ENCODE measurements around the gene SLC35G1.

Gene SLC35G1

DNA sequence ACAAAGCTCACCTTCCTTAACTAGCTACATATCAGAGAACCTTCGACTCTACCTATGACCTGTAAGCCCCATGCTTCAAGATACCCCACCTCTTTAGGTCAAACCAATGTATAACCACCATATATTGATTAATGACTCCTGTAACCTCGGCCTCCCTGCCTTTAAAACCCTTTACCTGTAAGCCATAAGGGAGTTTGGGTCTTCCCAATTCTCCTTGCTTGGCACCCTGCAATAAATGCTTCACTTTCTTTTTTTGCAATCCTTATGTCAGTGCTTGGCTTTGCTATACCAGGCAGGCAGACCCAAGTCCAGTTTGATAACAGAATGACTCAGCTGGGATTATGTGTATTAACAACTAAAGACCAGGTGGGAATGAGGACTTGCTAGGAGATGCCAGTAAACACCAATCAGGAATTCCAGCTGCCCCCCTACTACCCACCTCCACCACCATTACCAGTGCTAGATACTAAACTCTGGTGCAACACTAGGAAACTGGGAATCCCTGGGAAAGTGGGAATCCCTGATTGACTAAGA lies 22.0 kb upstream of the SLC35G1 start:
- Mint-ChIP-seq H3K4me1 (ENCODE audit: low read depth) (peaks cover 6% of the 10 kb centered on the region), H3K36me3 (ENCODE audit: low read depth) (no peaks in the 10 kb centered on the region), H3K9me3 (peaks cover 10% of the 10 kb centered on the region), H3K27me3 (peaks cover 12% of the 10 kb centered on the region), H3K4me3 (no peak overlapping the region), H3K27ac (no peak overlapping the region)
- intact Hi-C loops (cut with micrococcal nuclease): no loop called here

DNA sequence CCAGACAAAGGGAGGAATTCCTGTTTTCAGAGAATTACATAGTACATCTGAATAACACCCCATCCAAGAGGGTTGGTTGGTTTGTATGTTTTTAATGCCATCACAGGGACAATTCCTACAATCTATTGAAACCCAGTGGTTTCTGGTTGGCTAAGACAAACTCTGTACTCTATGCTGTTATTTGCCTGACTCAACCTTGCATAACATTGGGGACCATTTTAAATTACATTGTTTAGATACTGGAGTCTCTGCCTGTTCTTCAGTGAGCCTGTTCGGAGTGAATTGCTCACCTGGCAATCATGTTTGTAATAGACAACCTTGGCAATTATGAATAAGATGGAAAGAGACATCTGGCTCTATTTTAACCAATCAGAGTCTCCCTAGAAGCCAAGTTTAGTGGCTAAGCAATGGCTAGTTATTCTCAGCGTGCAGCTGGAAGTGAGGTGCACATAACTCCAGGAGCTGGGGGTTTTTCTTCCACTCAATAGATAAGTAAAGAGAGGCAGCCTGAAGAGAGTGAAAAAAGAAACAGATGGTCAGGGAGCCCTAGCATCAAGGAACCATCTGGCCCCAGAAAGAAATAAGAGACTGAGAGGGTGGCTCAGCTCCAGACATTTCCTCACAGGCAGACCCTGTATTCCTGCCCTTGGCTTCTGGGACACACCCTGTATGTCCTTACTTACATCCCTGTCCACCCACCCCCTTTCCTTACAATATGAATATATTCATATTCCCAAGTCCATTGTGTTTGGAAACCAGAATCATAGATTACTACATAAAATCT lies 21.2 kb upstream of the SLC35G1 start:
- Mint-ChIP-seq H3K27ac (no peak overlapping the region), H3K36me3 (ENCODE audit: low read depth) (no peaks in the 10 kb centered on the region), H3K4me3 (no peak overlapping the region), H3K27me3 (peaks cover 11% of the 10 kb centered on the region), H3K9me3 (peaks cover 10% of the 10 kb centered on the region), H3K4me1 (ENCODE audit: low read depth) (peaks cover 6% of the 10 kb centered on the region)
- intact Hi-C loops (cut with micrococcal nuclease): no loop called here

GRCh38 chr10:93873420-93874115 lies 20.2 kb upstream of the SLC35G1 start:
- intact Hi-C loops (cut with micrococcal nuclease): no loop called here
- H3K27me3 Mint-ChIP-seq: peaks cover 8% of the 10 kb centered on the region

DNA sequence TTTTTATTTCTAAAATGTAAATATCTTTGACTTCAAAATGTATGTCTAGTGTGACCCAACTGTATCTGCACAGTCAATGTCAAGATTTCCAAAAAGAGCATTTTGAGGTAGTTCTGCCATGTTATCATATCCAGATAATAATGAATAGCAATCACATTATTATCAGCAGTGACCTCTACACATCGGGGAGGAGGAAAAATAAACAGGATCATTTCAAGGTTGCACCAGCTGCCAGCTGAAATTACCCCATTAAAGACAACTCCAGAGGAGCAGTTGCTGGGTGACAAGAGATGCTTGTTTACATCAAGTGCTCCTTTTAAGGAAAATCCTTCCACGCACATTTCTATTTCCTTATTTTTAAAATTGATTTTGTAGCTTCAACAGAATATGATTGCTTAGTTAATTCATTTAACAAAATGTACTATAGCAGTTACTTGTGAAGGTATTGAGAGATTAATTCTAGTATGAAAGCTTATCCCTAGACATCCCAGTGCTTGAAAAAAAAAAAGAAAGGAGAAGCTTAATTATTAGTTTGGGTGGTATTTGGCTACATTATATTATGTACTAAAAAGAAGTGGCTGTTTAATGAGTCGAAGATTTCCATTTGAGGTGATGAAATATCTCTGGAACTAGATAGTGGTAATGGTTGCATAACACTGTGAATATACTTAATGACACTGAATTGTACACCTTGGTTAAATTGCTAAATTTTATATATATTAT lies 19.3 kb upstream of the SLC35G1 start:
- peaks cover 10% of the 10 kb centered on the region for H3K27me3 Mint-ChIP-seq
- no peak overlapping the region for H3K4me3 Mint-ChIP-seq
- peaks cover 6% of the 10 kb centered on the region for H3K4me1 Mint-ChIP-seq (ENCODE audit: low read depth)
- no peaks in the 10 kb centered on the region for H3K36me3 Mint-ChIP-seq (ENCODE audit: low read depth)
- H3K27ac Mint-ChIP-seq: no peak overlapping the region
- intact Hi-C loops (cut with micrococcal nuclease): no loop called here
- H3K9me3 Mint-ChIP-seq: no peaks in the 10 kb centered on the region

More at GRCh38 chr10:93873420-93874115, 20.2 kb upstream of the SLC35G1 start:
- Mint-ChIP-seq H3K36me3 (ENCODE audit: low read depth) (no peaks in the 10 kb centered on the region), H3K27ac (no peak overlapping the region), H3K4me3 (no peak overlapping the region), H3K9me3 (peaks cover under 1% of the 10 kb centered on the region), H3K4me1 (ENCODE audit: low read depth) (peaks cover 6% of the 10 kb centered on the region)

GRCh38 chr10:93875032-93875358 lies 18.8 kb upstream of the SLC35G1 start:
- peaks cover 6% of the 10 kb centered on the region for H3K4me1 Mint-ChIP-seq (ENCODE audit: low read depth)
- intact Hi-C loops (cut with micrococcal nuclease): no loop called here
- H3K9me3 Mint-ChIP-seq: no peaks in the 10 kb centered on the region
- no peaks in the 10 kb centered on the region for H3K36me3 Mint-ChIP-seq (ENCODE audit: low read depth)
- peaks cover 10% of the 10 kb centered on the region for H3K27me3 Mint-ChIP-seq
- no peak overlapping the region for H3K4me3 Mint-ChIP-seq
- H3K27ac Mint-ChIP-seq: no peak overlapping the region

GRCh38 chr10:93876381-93876780 lies 17.4 kb upstream of the SLC35G1 start:
- peaks cover 6% of the 10 kb centered on the region for H3K4me1 Mint-ChIP-seq (ENCODE audit: low read depth)
- H3K36me3 Mint-ChIP-seq (ENCODE audit: low read depth): no peaks in the 10 kb centered on the region
- no peak overlapping the region for H3K27ac Mint-ChIP-seq
- H3K9me3 Mint-ChIP-seq: no peaks in the 10 kb centered on the region
- no peak overlapping the region for H3K4me3 Mint-ChIP-seq
- intact Hi-C loops (cut with micrococcal nuclease): no loop called here
- H3K27me3 Mint-ChIP-seq: peaks cover 10% of the 10 kb centered on the region

- intact Hi-C loops (cut with micrococcal nuclease): no loop called here
- no peaks in the 10 kb centered on the region for H3K4me1 Mint-ChIP-seq (ENCODE audit: low read depth)
- H3K9me3 Mint-ChIP-seq: no peaks in the 10 kb centered on the region
- no peaks in the 10 kb centered on the region for H3K36me3 Mint-ChIP-seq (ENCODE audit: low read depth)
- no peak overlapping the region for H3K4me3 Mint-ChIP-seq
- H3K27me3 Mint-ChIP-seq: peaks cover 19% of the 10 kb centered on the region
- H3K27ac Mint-ChIP-seq: no peak overlapping the region
Observed at GRCh38 chr10:93879273-93879672, 14.5 kb upstream of the SLC35G1 start.

GRCh38 chr10:93894516-93895378 lies 969 bp downstream of the SLC35G1 start:
- Mint-ChIP-seq H3K27ac (peak overlapping the region; percentile 66), H3K4me1 (ENCODE audit: low read depth) (peaks cover 26% of the 10 kb centered on the region), H3K9me3 (no peaks in the 10 kb centered on the region), H3K27me3 (peaks cover 12% of the 10 kb centered on the region), H3K36me3 (ENCODE audit: low read depth) (no peaks in the 10 kb centered on the region), H3K4me3 (peak overlapping the region; percentile 78)
- intact Hi-C loops (cut with micrococcal nuclease): no loop called here

DNA sequence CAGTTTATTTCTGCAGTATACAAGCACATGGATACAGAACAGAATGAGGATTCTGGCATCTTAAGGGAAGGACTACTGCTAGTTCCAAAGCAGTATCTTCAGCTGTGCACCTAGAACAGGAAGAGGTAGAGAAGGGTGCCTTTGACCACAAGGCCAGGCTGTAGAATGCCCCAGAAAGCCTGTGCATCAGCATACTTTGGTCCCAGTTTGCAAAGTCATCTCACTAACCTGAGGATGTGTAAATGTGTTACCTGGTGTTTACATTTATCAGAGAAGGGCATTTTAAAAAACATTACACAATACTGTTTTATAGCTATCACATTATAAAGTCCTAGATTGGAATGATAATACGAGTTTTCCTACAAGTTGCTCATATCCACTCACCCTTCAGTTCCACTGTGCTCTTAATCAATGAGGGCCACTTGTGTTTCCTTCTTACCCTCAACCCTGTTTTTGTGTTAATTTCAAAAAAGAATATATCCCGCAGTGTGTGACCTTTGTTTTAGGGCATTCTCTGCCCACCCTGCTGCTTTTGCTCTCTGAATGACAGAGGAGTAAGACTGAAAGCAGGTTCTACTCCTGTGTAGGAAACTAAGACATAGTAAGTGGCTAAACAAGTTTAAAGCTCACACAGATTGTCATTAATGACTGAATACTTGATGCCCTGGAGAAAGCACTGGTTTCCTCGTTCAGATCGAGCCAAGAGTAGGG lies 3.4 kb downstream of the SLC35G1 start:
- intact Hi-C loops (cut with micrococcal nuclease): no loop called here
- Mint-ChIP-seq H3K27ac (no peak overlapping the region), H3K4me3 (no peak overlapping the region), H3K9me3 (no peaks in the 10 kb centered on the region), H3K27me3 (peaks cover 12% of the 10 kb centered on the region), H3K4me1 (ENCODE audit: low read depth) (peaks cover 22% of the 10 kb centered on the region), H3K36me3 (ENCODE audit: low read depth) (no peaks in the 10 kb centered on the region)

DNA sequence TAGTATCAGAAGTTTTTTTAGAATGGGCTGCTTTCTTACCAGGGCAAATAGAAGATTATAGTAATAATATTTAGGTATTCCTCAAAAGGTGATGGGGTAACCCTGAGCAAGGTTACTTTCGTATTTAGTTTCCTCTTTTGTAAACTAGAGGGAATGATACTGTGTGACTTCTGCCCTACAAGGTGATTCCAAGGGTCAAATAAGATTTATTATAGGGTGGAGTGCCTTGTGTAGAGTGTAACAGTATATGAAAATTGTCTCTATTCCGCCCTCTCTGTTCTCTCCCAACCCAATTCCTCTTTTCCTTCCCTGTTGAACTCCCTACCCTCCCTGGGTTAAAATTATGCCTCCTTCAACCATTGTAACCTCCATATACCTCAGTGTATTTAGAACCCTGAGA lies 5.3 kb downstream of the SLC35G1 start:
- Mint-ChIP-seq H3K27ac (no peak overlapping the region), H3K4me1 (ENCODE audit: low read depth) (peaks cover 12% of the 10 kb centered on the region), H3K9me3 (no peaks in the 10 kb centered on the region), H3K27me3 (peaks cover 9% of the 10 kb centered on the region), H3K36me3 (ENCODE audit: low read depth) (no peaks in the 10 kb centered on the region), H3K4me3 (no peak overlapping the region)
- intact Hi-C loops (cut with micrococcal nuclease): no loop called here

DNA sequence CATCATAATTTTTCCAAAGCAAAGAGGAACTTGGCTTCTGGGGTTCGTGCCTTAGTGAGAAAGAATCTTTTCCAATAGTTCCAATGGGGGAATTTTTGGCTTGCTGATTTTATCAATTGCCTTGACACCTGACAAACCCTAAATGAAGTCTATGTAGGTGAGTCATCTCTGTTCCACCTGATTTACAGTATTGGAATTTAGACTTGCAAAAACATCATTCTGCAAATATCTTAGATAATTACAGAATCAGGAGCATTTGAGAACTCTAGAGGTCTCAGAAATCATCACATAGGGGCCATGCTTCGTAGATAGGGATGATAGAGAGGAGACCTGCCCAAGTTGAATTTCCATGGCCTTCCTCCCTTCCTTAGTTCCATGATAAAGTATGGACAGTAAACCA lies 9.3 kb downstream of the SLC35G1 start:
- H3K4me1 Mint-ChIP-seq (ENCODE audit: low read depth): no peaks in the 10 kb centered on the region
- H3K9me3 Mint-ChIP-seq: no peaks in the 10 kb centered on the region
- H3K27me3 Mint-ChIP-seq: no peaks in the 10 kb centered on the region
- H3K4me3 Mint-ChIP-seq: no peak overlapping the region
- no peaks in the 10 kb centered on the region for H3K36me3 Mint-ChIP-seq (ENCODE audit: low read depth)
- H3K27ac Mint-ChIP-seq: no peak overlapping the region
- intact Hi-C loops (cut with micrococcal nuclease): no loop called here

DNA sequence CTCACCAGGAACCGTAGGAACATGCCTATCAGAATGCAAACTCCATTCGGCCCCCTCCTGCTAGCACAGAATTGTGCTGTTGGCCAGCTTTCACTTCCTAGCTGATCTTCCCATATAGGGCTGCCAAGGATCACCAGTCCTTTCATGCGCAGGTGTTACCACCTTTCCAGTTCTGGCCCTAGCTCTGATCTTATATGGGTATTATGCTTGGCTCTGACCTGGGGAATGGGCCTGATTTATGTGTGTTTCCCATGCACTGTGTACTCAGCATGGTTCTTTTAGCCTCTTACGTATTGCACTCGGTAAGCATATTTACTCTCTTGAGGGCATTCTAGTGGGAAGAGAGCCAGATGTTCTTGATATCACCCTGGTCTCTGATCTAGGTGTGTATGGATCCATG lies 11.1 kb downstream of the SLC35G1 start:
- no peaks in the 10 kb centered on the region for H3K9me3 Mint-ChIP-seq
- no peak overlapping the region for H3K4me3 Mint-ChIP-seq
- intact Hi-C loops (cut with micrococcal nuclease): no loop called here
- no peaks in the 10 kb centered on the region for H3K4me1 Mint-ChIP-seq (ENCODE audit: low read depth)
- H3K36me3 Mint-ChIP-seq (ENCODE audit: low read depth): no peaks in the 10 kb centered on the region
- no peak overlapping the region for H3K27ac Mint-ChIP-seq
- no peaks in the 10 kb centered on the region for H3K27me3 Mint-ChIP-seq

DNA sequence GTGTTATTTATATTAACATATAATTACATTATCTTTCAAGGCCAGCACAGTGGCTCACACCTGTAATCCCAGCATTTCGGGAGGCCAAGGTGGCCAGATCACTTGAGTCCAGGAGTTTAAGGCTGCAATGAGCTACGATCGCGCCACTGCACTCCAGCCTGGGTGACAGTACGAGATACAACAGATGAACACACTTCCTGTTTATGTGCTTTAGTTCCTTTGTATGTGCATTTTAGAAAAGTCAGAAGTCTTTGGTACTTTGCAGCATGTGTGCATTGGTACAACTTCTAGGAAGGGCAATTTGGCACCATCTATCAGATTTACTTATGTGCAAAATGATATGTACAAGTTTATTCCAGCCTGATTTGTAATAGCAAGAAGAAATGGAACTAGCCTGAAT lies 13.3 kb downstream of the SLC35G1 start:
- Mint-ChIP-seq H3K4me3 (no peak overlapping the region), H3K27me3 (no peaks in the 10 kb centered on the region), H3K27ac (no peak overlapping the region), H3K36me3 (ENCODE audit: low read depth) (no peaks in the 10 kb centered on the region), H3K4me1 (ENCODE audit: low read depth) (peaks cover 6% of the 10 kb centered on the region), H3K9me3 (peaks cover 8% of the 10 kb centered on the region)
- intact Hi-C loops (cut with micrococcal nuclease): no loop called here
